NCI-H345 treated with DMSO at 0.1 percent for 48 hours (cell line): ENCODE data around the gene FOXP1.

ENCODE experiments used
- DNase-seq: peaks from one replicate; lab custom pipeline; 2025; ENCODE audit not compliant: unreplicated experiment; lab: John Stamatoyannopoulos, UW

Gene FOXP1

DNA sequence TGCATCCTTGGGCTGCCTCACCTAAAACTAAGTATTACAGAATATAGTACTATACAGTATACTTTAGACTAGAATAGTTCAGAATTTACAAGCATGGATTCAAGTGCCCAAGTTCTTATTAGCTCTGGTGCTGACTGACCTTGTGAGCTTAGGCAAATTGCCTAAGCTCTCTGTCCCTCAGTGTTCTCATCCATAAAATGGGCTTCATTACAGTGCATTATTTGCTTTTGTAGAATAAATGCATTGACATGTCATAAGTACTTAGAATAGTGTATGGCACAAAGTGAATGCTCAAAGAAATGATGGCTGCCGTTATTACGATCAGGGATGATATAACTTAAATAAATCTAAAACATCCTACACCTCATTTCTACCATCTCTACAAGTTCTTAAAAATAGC lies 269.7 kb downstream of the FOXP1 start:
- no peak for DNase-seq

DNA sequence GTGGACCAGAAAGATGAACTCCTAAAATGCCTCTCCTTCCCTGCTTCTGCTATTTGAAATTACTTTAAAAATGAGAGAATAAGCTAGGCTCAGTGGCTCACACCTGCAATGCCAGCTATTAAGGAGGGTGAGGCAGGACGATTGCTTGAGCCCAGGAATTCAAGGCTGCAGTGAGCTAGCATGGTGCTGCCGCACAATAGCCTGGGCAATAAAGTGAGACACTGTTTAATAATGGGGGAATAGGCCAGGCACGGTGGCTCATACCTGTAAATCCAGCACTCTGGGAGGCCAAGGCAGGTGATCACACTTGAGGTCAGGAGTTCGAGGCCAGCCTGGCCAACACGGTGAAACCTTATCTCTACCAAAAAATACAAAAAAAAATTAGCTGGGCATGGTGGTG lies 271.1 kb downstream of the FOXP1 start:
- DNase-seq, result no peak

DNA sequence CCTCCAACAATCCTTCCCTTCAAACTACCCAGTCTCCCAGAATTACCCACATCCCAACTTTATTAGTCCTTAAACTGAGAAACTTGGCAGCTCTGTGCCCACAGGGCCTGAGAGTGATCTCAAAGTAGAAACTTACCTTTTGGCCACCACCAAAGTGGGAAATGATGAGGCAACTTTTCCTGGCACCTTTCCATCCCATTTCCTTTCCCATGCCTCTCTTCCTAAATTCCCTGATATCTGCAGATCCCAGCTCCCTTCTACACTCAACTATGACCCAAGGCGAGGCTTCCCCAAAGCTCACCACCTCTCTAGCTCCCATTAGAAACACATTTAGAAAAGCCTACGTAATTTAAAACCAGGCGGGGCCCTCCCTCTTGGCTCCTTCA lies 271.9 kb downstream of the FOXP1 start:
- no peak for DNase-seq

DNA sequence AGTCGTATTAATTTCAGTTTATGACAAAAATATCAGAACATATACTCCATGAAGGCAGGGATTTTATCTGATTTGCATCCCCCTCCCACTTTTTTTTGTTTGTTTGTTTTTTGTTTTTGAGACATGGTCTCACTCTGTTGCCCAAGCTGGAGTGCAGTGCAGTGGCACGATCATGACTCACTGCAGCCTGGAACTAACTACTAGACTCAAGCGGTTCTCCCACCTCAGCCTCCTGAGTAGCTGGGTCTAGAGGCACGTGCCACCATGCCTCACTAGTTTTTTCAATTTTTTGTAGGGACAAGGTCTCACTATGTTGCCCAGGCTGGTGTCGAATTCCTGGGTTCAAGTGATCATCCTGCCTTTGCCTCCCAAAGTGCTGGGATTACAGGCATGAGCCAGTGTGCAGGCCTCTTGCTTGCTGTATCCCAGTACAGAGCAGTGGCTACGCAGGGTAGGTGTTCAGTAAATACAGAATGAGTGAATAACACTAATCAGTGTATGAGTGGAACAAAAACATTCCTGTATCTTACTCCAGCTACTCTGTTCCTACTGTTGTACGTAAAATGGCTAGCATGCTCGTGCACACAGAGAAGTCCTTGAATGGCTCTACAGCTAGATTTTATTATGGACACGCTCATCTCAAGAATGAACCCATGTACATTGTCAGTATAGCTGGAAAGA lies 272.4 kb downstream of the FOXP1 start:
- DNase-seq, result no peak

DNA sequence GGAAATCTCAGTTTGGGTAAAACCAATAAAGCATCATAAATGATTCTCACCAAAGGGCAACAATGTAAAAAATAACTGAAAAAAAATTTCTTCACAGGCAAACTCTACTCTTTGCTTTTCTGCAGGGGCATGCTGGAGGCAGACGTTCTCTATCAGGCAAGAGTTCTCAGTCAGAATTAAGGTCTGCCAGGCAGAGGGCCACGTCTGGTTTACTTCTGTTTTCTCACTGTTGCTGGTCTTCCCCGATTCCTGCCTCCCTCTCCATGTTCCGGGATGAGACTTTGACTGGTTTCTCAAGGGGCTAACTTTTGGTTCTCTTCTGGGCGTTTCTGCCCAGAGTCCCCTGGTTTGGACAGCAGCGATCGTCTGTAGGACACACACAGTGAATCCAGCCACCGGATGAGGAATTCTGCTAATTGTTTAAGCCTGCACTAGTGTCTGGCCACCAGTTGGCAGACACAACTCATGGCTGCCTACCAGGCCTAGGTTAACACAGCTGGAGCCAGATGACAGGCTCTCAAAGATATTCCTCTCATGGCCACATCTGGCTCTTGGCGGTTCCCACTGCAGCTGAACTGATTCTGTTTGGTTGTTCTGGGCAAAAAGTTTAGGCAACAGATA lies 273.1 kb downstream of the FOXP1 start:
- no peak for DNase-seq

DNA sequence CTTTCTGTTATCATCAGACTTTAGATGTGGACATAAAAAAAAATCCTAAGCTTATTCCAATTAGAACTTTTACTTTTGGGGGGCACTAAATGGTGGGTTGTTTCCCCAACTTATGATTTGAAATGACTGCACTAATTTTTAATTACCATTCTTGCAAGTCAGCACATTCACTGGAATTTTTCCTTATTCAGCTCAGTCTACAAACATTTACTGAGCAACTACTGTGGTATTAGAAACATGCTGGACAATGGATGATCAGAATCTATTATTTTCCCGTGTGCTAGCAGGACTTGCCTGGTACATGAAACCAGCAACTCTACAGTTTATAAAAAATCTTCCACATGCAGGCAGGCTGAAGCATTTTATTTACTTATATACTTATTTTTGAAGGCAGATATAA lies 273.6 kb downstream of the FOXP1 start:
- DNase-seq, result no peak

DNA sequence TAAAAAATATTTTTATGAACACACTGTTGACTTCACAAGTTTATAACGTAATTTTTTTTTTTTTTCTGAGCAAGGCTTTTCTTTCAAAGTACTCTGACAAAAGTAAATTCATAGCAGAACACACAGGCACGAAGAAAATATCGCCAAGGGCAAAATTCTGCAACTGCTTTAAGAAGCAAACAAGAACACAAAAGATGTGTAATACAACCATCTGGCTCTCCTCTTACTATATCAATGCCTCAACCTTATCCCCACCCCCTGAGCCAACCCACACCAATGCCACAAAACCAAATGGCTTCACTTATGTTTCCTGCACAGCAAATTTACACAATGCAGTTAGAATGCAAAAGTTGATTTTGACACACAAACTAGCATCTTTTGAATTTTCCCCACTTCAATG lies 274.2 kb downstream of the FOXP1 start:
- no peak for DNase-seq

DNA sequence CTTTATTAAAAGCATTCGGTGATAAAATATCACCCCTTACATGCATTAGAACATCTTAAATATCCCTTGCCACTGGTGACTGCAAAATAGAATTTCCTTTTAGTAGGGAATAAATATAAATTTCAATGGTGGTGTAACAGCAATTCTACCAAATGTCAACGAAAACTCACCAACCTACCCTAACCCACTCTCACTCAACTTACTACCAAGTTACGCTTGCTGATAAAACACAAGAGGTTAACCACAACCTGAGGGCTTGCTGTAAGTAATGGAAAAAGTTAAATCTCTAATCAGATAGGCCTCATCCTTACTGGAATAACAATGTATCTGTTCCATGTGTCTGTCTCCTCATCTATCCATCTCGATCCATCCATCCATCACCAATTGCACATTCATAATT lies 274.7 kb downstream of the FOXP1 start:
- no peak for DNase-seq

DNA sequence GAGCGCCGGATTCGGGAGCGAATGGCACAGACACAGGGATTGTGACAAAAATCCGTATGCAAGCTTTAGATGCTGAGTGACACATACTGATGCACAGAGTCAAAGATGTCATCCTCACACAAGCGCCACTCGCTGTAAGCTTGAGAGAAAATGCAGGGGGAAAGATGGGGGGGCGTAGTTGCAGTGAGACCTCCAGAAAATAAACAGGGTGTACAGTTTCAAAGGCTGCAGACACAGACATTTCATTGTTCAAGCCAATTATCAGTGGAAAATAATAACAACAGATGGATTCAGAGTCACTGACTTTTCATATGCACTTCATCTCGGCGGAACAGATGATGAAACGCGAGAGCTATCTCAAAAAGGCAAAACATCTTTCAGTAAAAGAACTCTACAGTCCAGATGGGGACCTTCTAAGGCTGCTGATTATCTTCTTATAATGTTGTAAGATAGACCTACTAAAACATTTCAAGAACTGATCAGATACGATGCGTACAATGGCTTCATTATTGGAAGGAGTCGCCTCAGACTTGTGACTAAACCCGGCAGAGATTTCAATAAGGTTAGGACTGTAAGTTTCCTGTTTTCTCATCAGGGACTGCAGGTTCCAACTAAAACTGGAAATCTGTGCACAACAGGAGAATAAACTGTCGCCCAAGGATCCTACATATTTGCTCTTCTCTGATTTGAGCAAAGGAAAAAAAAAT lies 275.4 kb downstream of the FOXP1 start:
- no peak for DNase-seq

DNA sequence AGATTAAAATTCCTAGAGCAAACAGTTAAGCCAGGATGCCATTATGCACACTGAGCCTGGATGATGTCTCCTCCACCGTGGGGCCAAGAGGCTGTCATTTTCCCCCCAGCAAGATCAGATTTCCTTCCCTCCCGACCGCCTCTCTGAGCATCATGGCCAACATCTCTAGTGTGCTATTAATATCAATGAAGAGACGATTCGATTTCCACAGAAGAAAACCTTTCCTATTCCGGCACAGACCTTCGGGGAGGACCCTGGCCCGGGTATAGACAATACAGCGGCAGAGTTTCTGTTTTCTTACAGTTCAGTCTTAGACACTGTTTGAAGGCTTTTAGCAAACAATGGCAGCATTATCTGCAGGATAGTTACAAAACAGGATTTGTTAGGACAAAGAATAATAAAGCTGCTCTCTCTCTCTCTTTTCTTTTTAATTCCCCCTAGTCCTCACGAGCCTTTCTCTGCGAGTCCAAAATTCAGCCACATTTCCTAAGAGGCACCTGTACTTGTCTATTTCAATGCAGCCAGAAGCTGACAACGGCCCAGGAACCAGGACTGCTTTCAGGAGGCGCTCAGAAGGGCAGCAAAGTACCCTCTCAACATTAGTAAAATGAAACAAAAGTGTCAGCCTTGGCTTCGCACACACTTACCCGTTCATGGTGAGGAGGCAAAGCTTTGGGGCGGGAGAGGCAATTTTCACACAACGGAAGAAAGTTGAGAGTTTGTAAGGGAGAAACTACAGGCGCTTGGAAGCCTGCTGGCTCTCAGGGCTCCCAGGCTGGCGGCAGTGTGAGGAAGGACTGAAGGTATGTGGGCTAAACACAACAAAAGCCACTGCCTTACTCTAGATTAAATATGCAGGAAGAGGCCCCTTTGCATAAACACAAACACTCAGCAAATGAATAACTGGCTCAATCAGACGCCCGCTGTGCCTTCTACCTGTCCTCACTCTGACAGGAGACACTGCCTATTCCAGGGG lies 278.0 kb downstream of the FOXP1 start:
- no peak for DNase-seq

DNA sequence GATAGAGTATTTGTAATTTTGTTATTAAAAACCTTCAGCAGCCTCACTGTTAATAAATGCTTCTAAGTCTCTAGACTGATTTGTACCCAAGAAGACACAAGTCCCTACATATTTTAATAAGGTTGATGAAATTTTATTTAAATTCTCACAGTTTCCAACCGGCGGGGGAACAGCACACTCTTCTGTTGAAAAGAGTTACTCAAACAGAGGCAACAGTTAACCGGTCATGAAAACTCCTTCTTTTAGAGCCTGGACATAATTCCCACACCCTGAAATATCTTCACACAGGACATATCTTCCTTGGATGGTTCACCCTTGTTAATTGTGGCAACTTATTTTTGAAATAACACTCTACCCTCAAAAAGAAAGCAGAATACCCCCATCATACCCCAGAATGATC lies 278.8 kb downstream of the FOXP1 start:
- DNase-seq, result no peak

DNA sequence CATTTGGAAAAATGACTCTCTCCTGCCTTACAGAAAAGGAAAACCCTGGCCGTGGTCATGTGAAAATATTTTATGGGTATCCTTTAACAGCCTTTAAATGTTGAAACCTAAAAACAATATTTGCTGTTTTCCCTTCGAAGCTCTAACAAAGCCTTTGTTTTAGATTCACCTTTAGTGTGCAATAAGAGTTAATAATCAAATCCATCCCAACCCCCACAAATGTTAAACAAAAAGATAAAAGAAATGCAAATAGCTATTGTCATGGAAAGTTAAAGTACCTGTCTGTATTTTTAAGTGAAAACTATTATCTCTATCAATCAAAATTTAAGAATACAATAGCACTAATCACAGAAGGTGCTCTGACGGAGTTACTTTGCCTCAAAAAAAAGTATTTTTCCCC lies 279.3 kb downstream of the FOXP1 start:
- DNase-seq, result no peak

DNA sequence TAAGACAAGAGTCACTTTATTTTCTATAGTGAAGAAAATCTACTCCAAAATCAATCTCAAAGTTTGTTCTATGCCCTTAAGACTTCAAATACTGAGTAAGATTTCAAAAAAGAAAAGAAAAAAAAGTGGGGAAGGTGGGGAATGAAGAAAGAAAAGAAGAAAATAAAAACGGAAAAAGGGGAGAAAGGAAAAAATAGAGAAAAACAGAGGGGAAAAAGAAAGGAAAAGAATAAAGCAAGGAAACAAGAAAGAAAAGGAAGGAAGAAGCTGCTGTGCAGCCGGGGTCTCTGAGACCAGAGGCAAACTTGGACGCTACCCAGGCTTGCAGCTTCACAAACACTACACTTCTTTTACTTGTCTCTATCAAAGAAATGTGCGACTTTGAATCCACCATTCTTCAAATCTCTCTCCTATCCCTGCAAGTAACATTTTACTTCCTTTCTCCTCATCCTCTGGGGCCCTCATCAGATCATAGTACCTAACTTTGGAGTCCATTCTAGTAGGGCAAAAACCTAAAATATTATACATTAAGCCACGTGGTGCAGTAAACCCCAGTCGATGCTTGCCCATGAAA lies 279.8 kb downstream of the FOXP1 start:
- DNase-seq, result no peak

DNA sequence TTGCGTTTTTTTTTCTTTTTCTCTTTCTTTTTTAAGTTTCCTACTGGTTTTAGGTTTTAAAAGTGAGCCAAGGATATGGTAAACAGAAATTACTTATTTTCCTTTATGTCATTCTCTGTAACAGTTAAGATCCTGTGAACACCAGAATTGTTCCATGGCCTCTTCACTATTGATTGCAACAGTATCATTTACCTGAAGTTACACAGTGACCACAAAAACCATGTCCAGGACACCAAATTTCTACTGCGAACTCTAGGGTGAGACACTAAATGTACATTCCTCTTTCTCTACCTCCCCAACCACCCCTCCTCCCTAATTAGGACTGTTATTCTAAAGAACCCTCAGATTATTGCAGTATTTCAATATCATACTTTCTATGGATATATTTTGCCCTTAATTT lies 280.9 kb downstream of the FOXP1 start:
- no peak for DNase-seq

DNA sequence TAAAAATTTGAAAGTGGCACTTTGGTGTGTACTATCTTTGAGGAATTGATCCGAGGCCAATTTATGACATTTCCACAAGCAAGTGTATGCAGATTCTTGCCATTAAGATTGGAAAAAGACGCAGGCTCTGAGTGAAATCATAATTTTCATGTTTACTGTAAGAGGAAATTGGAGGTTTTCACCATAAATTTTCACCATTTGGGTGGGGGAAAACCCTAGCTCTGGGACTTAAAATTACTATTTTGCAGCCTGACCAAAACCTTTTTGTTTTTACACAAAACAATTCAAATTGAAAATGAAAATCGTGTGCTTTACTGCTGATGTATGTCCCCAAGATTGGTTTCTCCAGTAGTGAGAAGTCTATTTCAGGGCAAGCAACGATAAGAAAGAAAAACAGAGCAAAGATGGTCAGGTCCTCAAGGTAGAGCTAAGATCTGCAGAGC lies 282.6 kb downstream of the FOXP1 start:
- no peak for DNase-seq

DNA sequence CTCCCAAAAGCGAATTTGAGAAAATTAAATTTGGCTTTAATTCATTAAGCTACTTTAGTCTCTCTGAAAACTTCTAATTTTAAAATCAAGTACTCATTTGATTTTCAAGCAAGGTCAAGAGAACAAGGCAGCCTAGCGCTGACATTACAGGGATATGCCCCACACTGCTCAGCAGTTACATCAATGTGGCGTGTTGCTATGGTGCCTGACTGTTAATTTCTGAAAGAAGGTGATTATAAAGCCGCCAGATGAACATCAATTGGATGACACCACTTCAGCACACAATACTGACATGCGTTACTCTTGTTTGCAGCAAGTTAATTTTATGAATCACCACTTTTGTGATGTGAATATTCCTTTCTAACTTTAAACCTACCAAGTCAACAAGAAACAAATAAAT lies 284.4 kb downstream of the FOXP1 start:
- no peak for DNase-seq

DNA sequence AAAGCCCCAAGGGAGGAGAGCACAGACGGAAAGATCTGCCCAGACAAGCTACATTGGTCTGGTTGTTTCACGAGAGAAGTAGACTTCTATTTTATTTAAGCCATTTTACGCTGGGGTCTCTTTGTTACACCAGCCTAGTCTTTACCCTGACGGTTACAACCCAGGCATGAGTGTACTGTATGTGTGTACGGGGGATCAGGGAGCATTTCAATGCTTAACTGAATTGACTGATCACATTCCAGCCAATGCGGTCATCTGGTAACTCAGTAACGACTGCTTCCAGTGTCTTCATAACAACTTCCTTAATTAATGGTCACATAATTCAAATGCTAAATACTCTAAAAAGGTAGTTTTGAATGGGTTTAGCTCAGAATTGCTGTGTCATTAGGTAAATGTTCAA lies 288.6 kb downstream of the FOXP1 start:
- no peak for DNase-seq

DNA sequence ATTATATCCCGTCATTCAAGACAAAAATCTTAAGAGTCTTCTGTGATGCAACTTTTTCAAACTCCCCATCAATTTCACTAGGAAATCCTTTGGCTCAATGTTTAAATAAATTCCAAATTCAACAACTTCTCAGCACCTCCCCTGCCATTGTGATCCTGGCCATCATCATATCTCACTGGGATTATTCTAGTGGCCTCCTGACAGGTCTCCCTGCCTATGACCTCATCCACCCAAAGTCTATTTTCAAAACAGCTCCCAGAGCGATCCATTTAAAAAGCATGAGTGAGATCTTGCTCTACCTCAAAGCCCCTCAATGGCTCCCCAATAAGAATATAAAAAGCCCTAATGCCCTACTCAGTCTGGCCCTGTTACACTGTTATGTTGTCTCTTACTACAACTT lies 293.2 kb downstream of the FOXP1 start:
- no peak for DNase-seq

DNA sequence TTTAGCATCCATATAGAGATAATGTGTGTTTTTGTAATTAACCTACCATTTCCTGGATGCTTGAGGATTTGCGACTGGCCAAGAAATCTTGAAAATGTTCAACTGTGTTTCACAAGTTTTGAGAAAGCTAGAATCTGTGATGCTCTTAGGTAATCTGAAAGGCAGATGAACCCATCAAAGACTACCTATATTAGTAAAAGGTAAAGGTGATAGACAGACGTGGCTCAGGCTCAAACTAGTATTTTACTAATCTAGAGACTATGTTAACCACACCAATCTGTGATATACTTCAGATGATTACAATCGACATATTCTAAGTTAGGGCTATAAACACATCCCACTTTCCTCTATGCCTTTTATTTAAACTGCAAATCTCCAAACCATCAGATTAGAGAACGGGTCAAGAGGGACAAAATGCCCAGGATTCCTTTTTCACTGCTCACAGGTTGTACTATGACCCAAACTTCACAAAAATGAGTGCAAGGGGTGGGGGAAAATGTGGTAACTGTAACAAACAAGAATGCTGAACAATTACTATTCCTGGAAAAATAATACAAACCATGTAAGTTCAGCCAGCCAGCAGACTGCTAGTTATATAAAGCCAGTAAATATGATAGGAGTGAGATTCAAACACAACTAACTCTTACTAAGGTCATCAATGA lies 295.1 kb downstream of the FOXP1 start:
- DNase-seq, result no peak

DNA sequence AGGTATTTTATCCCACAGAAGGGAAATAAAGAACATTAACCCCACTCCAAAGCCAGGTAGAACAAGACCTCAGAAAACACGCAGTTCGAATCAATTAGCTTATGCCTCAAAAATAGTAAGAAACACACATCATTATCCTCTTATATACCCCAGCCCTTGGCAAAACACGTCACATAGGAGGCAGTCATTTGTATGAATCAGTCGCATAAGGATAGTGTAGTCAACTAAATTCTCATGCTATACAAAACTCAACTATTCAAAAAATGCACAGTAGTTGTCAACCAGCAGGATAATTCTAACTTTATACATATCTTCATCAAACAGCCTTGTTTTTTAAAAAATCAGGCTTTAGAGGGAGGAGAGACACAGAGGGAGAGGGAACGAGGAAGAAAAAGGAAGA lies 298.4 kb downstream of the FOXP1 start:
- no peak for DNase-seq
